Activated gamma-delta T cell (primary cell): Measurements from ENCODE around the gene DMRTC2.
"Not testable (repeated sequence)": the region's sequence is repeated elsewhere in the genome, so short reads cannot be mapped to it uniquely, and the experiment has no call there.

ENCODE experiments used
- DNase-seq: peaks from one replicate; lab custom pipeline; 2025; lab: John Stamatoyannopoulos, UW

DMRTC2 gene

GRCh38 chr19:41871573-41872383 lies 26.9 kb downstream of the DMRTC2 start:
- DNase-seq: peak; percentile 29

- no peak for DNase-seq
Observed at GRCh38 chr19:41872384-41872774, 27.5 kb downstream of the DMRTC2 start.

DNA sequence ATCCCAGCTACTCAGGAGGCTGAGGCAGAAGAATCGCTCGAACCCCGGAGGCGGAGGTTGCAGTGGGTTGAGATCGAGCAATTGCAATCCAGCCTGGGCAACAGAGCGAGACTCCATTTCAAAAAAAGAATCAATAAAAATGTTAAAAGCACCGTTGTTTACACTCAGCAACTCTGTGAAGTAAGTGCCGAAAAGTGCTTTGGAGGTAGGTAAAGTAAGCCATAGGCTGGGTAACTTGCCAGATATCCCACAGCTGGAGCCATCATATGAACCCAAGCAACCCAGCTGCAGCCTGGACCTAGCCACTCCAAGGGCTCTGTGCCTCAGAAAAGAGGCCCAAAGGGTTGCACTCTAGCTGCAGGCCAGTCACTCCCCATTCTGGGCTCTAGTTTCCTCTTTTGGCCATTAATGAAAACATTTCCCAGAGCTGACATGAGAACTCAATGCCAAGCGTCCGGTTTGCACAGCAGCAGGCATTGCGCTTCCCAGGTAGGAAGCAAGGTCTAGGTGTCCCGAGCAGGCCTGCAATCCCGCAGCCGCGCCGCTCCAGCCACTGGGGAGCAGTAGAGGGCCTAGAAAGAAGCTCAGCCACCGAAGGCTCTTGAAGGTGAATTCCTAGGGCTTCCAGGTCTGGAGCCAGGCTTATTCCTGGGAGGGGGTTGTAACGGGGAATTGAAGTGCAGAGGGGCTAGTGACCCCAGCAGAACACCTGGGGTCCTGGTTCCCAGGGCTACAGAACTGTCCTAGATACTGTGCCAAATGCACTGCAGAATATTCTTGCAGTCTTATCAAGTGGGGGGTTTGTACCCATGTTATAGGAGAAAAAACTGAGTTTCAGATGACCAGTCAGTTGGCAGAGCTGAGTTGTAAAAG lies 28.2 kb downstream of the DMRTC2 start:
- DNase-seq: peak; percentile 42

DNA sequence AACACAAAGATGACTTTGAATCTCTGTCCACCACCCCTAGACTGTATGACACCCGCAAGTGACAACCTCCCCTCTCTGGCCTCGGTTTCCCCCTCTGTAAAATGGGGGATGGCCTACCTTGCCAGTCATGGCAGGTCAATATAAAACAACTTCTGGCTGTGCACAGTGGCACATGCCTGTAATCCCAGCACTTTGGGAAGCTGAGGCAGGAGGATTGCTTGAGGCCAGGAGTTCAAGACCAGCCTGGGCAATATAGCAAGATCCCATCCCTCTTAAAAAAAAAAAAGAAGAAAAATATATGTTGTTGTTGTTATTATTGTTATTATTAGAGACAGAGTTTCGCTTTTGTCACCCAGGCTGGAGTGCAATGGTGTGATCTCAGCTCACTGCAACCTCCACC lies 31.1 kb downstream of the DMRTC2 start:
- DNase-seq: not testable (repeated sequence)

- no peak for DNase-seq
Observed at GRCh38 chr19:41876847-41877832, 32.3 kb downstream of the DMRTC2 start, which contains the start of gene CD79A. Gene CD79A (plus strand): TSS chr19:41877279. CDS start chr19:41877305, 26 bp downstream.

GRCh38 chr19:41877916-41878905 lies 33.4 kb downstream of the DMRTC2 start:
- no peak for DNase-seq

- no peak for DNase-seq
Observed at GRCh38 chr19:41879080-41879479, 34.2 kb downstream of the DMRTC2 start.

GRCh38 chr19:41879670-41880328 lies 35.0 kb downstream of the DMRTC2 start:
- no peak for DNase-seq

GRCh38 chr19:41880329-41880708 lies 35.5 kb downstream of the DMRTC2 start:
- DNase-seq: no peak

- peak; percentile 55 for DNase-seq
Observed at GRCh38 chr19:41882568-41883462, 38.0 kb downstream of the DMRTC2 start, which contains the start of gene ARHGEF1. Gene ARHGEF1 (plus strand): TSS chr19:41883184. CDS start chr19:41888083, 4,899 bp downstream.

GRCh38 chr19:41883463-41883820 lies 38.6 kb downstream of the DMRTC2 start:
- no peak for DNase-seq

GRCh38 chr19:41883821-41884733 lies 39.2 kb downstream of the DMRTC2 start:
- peak; percentile 80 for DNase-seq

GRCh38 chr19:41886761-41887710 lies 42.2 kb downstream of the DMRTC2 start:
- DNase-seq: no peak

DNA sequence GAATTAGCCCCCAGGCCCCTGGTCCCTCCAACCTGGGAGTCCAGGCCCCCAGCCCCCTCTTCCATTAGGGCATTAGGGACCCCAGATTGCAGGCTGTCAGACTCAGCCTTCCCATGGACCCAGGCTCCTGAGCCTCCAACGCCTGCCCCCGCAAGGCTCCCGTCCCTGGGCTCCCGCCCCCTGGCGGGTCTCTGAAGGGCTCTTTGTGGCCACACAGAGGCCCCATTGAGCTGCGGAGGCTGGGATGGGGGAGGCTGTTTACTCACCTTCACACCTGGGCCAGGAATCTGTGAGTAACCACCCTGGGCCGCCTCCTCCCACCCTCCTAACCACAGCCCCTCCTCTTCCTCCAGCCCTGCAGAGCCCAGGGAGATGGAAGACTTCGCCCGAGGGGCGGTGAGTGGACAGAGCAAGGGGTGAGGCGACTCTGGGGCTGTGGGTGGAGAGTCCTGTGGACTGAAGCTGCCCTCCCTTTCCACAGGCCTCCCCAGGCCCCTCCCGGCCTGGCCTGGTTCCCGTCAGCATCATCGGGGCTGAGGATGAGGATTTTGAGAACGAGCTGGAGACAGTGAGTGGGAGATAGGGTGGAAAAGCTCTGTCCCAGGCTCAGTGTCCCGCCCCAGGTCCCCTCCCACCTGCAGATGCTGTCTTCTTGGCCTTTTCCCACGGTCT lies 43.0 kb downstream of the DMRTC2 start:
- DNase-seq: peak; percentile 62

- DNase-seq: no peak
Observed at GRCh38 chr19:41888926-41889325, 44.1 kb downstream of the DMRTC2 start.

DNA sequence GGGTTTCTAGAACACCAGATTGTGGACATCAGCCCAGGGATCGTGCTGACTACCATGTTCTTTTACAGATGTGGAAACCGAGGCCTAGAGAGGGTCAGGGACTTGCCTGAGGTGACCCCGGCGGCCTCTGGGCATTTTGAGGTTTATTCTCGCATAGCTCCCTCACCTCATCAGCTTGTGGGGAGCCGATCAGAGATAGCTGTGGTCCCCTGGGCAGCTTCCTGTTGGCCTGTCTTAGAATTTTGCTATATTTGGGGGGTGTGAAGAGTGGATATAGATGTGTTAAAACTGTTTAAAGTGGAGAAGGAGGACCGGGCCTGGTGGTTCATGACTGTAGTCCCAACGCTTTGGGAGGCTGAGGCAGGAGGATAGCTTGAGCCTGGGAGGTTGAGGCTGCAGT lies 45.1 kb downstream of the DMRTC2 start:
- DNase-seq: no peak
